GM12878 (cell line): ENCODE data around the gene WDFY4. TPM values are rescaled to one million over a fixed set of nuclear protein-coding genes. Genes with fewer than 3 reads are reported as not detected.
"Not testable (repeated sequence)": the region's sequence is repeated elsewhere in the genome, so short reads cannot be mapped to it uniquely, and the experiment has no call there.

Experiments
- ATAC-seq: fragments of 200-7000 bp; cut with Tn5 transposase; 3 replicates; pipeline ENCODE4 v1.9.1; 2020; ENCODE audit warnings: mild to moderate bottlenecking, moderate library complexity
- BruUV-seq: library from RNA; stranded (reverse); fragments of 400-500 nt; replicated peaks from 2 replicates; lab custom pipeline; 2021; lab: Mats Ljungman, UMichigan
- CTCF ChIA-PET: fragments of 300-600 bp; sonication (Branson Sonifier 250); formaldehyde crosslinking; extraction: SDS; loops from one replicate; lab custom pipeline; 2021; ENCODE audit warnings: inconsistent platforms; lab: Yijun Ruan, JAX
- POLR2A ChIA-PET: fragments of 350-600 bp; formaldehyde crosslinking; extraction: SDS; loops from one replicate; lab custom pipeline; 2021; ENCODE audit warnings: inconsistent platforms; lab: Charles Lee
- RAD21 ChIA-PET: fragments of 300-600 bp; sonication (Branson Sonifier 250); formaldehyde crosslinking; loops from one replicate; lab custom pipeline; 2023; ENCODE audit warnings: antibody characterized with exemption; ENCODE audit not compliant: unreplicated experiment; lab: Charles Lee
- SMC1A ChIA-PET: fragments of 300-600 bp; sonication (Branson Sonifier 250); formaldehyde crosslinking; loops from one replicate; lab custom pipeline; 2023; ENCODE audit not compliant: unreplicated experiment, uncharacterized antibody; lab: Charles Lee
- DNase-seq: peaks from one replicate; pipeline ENCODE4 v3.0.0-alpha.2; 2011; ENCODE audit warnings: low read depth, low spot score
- FAIRE-seq: peaks from 3 replicates; lab custom pipeline; 2011; peaks lifted over from hg19 to GRCh38; lab: Jason Lieb, UNC
- H2AFZ ChIP-seq: 2 replicates; pipeline ENCODE4 v1.6.0; 2011; ENCODE audit warnings: low read depth, low read length, control low read depth; ENCODE audit not compliant: control insufficient read depth
- H3K27ac ChIP-seq: 2 replicates; pipeline ENCODE4 v1.5.1; 2011; ENCODE audit warnings: control low read depth; ENCODE audit not compliant: control insufficient read depth, insufficient read depth
- H3K27me3 ChIP-seq, 2 experiments: replicated peaks in 1 of 2; 2 replicates each; pipeline versions ENCODE4 v1.6.0 to v1.6.1; 2011; ENCODE audit warnings: low read length in 1 of 2; ENCODE audit not compliant: control insufficient read depth in 2 of 2, insufficient read depth in 2 of 2
- H3K36me3 ChIP-seq, 2 experiments: 2 replicates each; pipeline ENCODE4 v1.5.1; 2011; ENCODE audit warnings: low read length in 1 of 2; ENCODE audit not compliant: control insufficient read depth in 2 of 2, insufficient read depth in 2 of 2
- H3K4me1 ChIP-seq: 2 replicates; pipeline ENCODE4 v1.6.1; 2011; ENCODE audit warnings: mild to moderate bottlenecking, low read length, moderate library complexity, mixed read lengths; ENCODE audit not compliant: control insufficient read depth, insufficient read depth
- H3K4me2 ChIP-seq: 2 replicates; pipeline ENCODE4 v1.6.0; 2011; ENCODE audit warnings: control low read depth; ENCODE audit not compliant: control insufficient read depth, insufficient read depth
- H3K4me3 ChIP-seq: fragments of 200-600 bp; sonication (generic); 2 replicates; pipeline ENCODE4 v1.5.1; 2016
- H3K79me2 ChIP-seq: 2 replicates; pipeline ENCODE4 v1.6.0; 2011; ENCODE audit warnings: low read length; ENCODE audit not compliant: control insufficient read depth, insufficient read depth
- H3K9ac ChIP-seq: 2 replicates; pipeline ENCODE4 v1.8.0; 2011; ENCODE audit warnings: low read length, control low read depth, mixed read lengths; ENCODE audit not compliant: control insufficient read depth, insufficient read depth
- H3K9me3 ChIP-seq: replicated peaks from 3 replicates; pipeline ENCODE4 v1.5.1; 2011; ENCODE audit warnings: mild to moderate bottlenecking, low read length; ENCODE audit not compliant: control insufficient read depth, insufficient read depth
- H4K20me1 ChIP-seq: 2 replicates; pipeline ENCODE4 v1.6.0; 2011; ENCODE audit not compliant: control insufficient read depth, insufficient read depth
- EP300 ChIP-seq, 2 experiments: fragments of 150-350 bp in 1 of 2; IDR thresholded peaks; 2 replicates each; pipeline ENCODE4 v1.6.1; 2011 to 2012; ENCODE audit warnings: low read depth in 2 of 2, low read length in 2 of 2, borderline replicate concordance in 1 of 2, improper control_type of control experiment in 1 of 2, inconsistent platforms in 1 of 2; ENCODE audit not compliant: control insufficient read depth in 1 of 2
- PAX8 ChIP-seq: fragments of 450-650 bp; IDR thresholded peaks from 2 replicates; pipeline ENCODE4 v1.6.1; 2017; ENCODE audit warnings: mild to moderate bottlenecking, moderate library complexity
- TARDBP ChIP-seq: IDR thresholded peaks from 2 replicates; pipeline ENCODE4 v1.6.1; 2016; ENCODE audit warnings: borderline replicate concordance
- WGBS: methylation state at CpG from one replicate; pipeline ENCODE4 v1.1.6; 2016; ENCODE audit warnings: low lambda C conversion rate; ENCODE audit not compliant: insufficient replicate concordance, insufficient coverage; ENCODE audit errors: missing lambda C conversion rate; 5-methylcytosine and 5-hydroxymethylcytosine counted together
- in situ Hi-C: fragments of 300-500 bp; cut with MboI; formaldehyde crosslinking; loops from 9 replicates; pipeline ENCODE4 v1.14.3; 2018; ENCODE audit warnings: mixed read lengths
- intact Hi-C: fragments of 100-400 bp; cut with micrococcal nuclease; formaldehyde crosslinking; loops from one replicate; pipeline ENCODE4 v1.14.2; 2022; ENCODE audit not compliant: unreplicated experiment
- polyA plus RNA-seq, 11 experiments: library from polyadenylated mRNA; depleted of rRNA in 4 of 11; unstranded in 6 of 11; stranded (reverse) in 5 of 11; fragments of >200 nt; fragmentation: Nextera tagmentation in 4 of 11; fragmentation: Illumina TruSeq in 1 of 11; extraction: Ambion mirVana in 4 of 11; extraction: Trizol in 1 of 11; gene quantifications; 1 replicate in 1 of 11; 2 replicates in 10 of 11; pipeline versions ENCODE4 v1.2.1 to v1.2.3, GENCODE V29; 2011 to 2016; ENCODE audit warnings: inconsistent platforms in 2 of 11, missing spikeins in 2 of 11, low read depth in 1 of 11
- total RNA-seq, 4 experiments: library from RNA; depleted of rRNA in 3 of 4; stranded (reverse); fragments of >200 nt in 3 of 4; fragmentation: Illumina TruSeq in 1 of 4; extraction: Trizol in 1 of 4; gene quantifications; 2 replicates each; pipeline versions ENCODE4 v1.2.1 to v1.2.3, GENCODE V29; 2013 to 2021
- TF ChIP-seq, protein P1 (sequence below): IDR thresholded peaks from 2 replicates; pipeline ENCODE4 v1.6.1; 2012; ENCODE audit warnings: improper control_type of control experiment, low read depth, low read length; ENCODE audit not compliant: insufficient replicate concordance

WDFY4 gene
- total and polyA plus RNA-seq, 10 of the 15 experiments (the other 5 are each of a cell fraction or from before 2014, with no cell fraction given): 13.5 to 132 (median 47.3) TPM

DNA sequence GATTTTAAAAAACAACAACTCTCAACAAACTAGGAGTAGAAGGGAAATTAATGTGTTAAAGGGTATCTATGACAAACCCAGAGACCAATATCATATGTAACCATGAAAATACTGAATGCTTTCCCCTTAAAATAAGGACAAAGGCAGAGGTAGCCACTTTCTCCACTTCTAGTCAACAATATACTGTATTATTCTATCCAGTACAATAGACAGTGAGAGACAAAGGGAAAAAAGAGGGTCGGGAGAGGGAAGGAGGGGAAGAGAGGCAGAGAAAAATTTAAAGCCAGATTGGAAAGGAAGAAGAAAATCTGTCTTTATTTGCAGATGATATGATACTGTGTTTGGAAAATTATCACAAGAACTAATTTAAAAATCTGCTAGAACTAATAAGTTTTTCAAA lies 39.1 kb upstream of the WDFY4 start:
- TF ChIP-seq, protein P1, sequence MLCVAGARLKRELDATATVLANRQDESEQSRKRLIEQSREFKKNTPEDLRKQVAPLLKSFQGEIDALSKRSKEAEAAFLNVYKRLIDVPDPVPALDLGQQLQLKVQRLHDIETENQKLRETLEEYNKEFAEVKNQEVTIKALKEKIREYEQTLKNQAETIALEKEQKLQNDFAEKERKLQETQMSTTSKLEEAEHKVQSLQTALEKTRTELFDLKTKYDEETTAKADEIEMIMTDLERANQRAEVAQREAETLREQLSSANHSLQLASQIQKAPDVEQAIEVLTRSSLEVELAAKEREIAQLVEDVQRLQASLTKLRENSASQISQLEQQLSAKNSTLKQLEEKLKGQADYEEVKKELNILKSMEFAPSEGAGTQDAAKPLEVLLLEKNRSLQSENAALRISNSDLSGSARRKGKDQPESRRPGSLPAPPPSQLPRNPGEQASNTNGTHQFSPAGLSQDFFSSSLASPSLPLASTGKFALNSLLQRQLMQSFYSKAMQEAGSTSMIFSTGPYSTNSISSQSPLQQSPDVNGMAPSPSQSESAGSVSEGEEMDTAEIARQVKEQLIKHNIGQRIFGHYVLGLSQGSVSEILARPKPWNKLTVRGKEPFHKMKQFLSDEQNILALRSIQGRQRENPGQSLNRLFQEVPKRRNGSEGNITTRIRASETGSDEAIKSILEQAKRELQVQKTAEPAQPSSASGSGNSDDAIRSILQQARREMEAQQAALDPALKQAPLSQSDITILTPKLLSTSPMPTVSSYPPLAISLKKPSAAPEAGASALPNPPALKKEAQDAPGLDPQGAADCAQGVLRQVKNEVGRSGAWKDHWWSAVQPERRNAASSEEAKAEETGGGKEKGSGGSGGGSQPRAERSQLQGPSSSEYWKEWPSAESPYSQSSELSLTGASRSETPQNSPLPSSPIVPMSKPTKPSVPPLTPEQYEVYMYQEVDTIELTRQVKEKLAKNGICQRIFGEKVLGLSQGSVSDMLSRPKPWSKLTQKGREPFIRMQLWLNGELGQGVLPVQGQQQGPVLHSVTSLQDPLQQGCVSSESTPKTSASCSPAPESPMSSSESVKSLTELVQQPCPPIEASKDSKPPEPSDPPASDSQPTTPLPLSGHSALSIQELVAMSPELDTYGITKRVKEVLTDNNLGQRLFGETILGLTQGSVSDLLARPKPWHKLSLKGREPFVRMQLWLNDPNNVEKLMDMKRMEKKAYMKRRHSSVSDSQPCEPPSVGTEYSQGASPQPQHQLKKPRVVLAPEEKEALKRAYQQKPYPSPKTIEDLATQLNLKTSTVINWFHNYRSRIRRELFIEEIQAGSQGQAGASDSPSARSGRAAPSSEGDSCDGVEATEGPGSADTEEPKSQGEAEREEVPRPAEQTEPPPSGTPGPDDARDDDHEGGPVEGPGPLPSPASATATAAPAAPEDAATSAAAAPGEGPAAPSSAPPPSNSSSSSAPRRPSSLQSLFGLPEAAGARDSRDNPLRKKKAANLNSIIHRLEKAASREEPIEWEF: no peak
- no peak for TF ChIP-seq TARDBP
- TF ChIP-seq PAX8: no peak
- no peak for TF ChIP-seq EP300 (IDR thresholded peaks at IDR 0.05; ENCODE audit: borderline replicate concordance in 1 of 2, control insufficient read depth in 1 of 2, low read depth in 2 of 2, low read length in 2 of 2)
- TF ChIP-seq, all 136 proteins: peak for 0
- WGBS: 54% methylated on average over 1 of the region's 1 CpG
- H3K27ac ChIP-seq: no peak overlapping the region
- no peaks in the 10 kb centered on the region for H3K36me3 ChIP-seq
- H2AFZ ChIP-seq: no peak overlapping the region
- no peaks in the 10 kb centered on the region for H3K4me1 ChIP-seq
- RAD21 ChIA-PET: interaction anchor here (2.2 kb wide), 1 partner anchor 11 kb away, joined by 11 read pairs; no protein-coding TSS in a partner anchor
- H3K4me3 ChIP-seq: no peak overlapping the region
- no peak for ATAC-seq
- H3K9ac ChIP-seq: no peak overlapping the region
- in situ Hi-C loops: no loop called here
- SMC1A ChIA-PET: interaction anchor here (1.1 kb wide), 2 partner anchors 11 to 12 kb away, joined by 3 read pairs; no protein-coding TSS in a partner anchor
- H3K9me3 ChIP-seq: peaks cover 2% of the 10 kb centered on the region; the same call in 2 of the 3 replicates
- intact Hi-C loops: no loop called here
- no peak for FAIRE-seq
- no peak overlapping the region for H3K4me2 ChIP-seq
- no peaks in the 10 kb centered on the region; the same call in none of the 2 replicates for H3K79me2 ChIP-seq
- POLR2A ChIA-PET: no interaction called here
- CTCF ChIA-PET: interaction anchor here (1.3 to 2.1 kb wide), 2 partner anchors 10 to 11 kb away, joined by 3 to 16 read pairs; no protein-coding TSS in a partner anchor
- no TSS peak for BruUV-seq
- H3K27me3 ChIP-seq: no peaks in the 10 kb centered on the region
- no peaks in the 10 kb centered on the region for H4K20me1 ChIP-seq
- DNase-seq: no peak

DNA sequence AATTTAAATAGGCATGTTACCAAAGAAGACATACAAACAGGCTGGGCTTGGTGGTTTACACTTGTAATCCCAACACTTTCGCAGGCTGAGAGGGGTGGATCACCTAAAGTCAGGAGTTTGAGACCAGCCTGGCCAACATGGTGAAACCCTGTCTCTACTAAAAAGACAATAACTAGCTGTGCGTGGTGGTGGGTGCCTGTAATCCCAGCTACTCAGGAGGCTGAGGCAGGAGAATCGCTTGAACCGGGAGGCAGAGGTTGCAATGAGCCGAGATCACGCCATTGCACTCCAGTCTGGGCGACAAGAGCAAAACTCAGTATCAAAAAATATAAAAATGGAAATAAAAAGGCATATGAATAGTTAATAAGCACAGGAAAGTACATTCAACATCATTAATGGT lies 37.6 kb upstream of the WDFY4 start:
- WGBS: 83% methylated on average over 7 of the region's 7 CpGs
- H3K4me1 ChIP-seq, H3K36me3 ChIP-seq, H3K27me3 ChIP-seq, H2AFZ ChIP-seq, BruUV-seq, POLR2A ChIA-PET, H4K20me1 ChIP-seq, H3K9me3 ChIP-seq, FAIRE-seq, DNase-seq, ATAC-seq, H3K4me3 ChIP-seq, intact Hi-C loops, H3K9ac ChIP-seq, H3K27ac ChIP-seq, H3K4me2 ChIP-seq, H3K79me2 ChIP-seq, in situ Hi-C loops: not testable (repeated sequence)
- ChIA-PET CTCF (interaction anchor here (1.0 to 13.6 kb wide), 3 partner anchors 9 to 37 kb away, joined by 3 to 664 read pairs (median 11); partner anchors contain the start of gene ARHGAP22), SMC1A (interaction anchor here (1.9 to 15.1 kb wide), 4 partner anchors 9 to 38 kb away, joined by 7 to 298 read pairs (median 30); partner anchors contain the start of gene ARHGAP22), RAD21 (interaction anchor here (15.3 kb wide), 1 partner anchor 40 kb away, joined by 383 read pairs; the partner anchor contains the start of gene ARHGAP22)
